PC-3 (cell line): ENCODE measurements around the gene IFI35. TPM values are rescaled to one million over a fixed set of nuclear protein-coding genes. Genes with fewer than 3 reads are reported as not detected.
"Not testable (repeated sequence)": the region's sequence is repeated elsewhere in the genome, so short reads cannot be mapped to it uniquely, and the experiment has no call there.

Experiments used
- ATAC-seq: fragments of 200-7000 bp; cut with Tn5 transposase; 2 replicates; pipeline ENCODE4 v1.9.1; 2020; ENCODE audit warnings: mild to moderate bottlenecking, moderate library complexity
- BruUV-seq: library from RNA; stranded (reverse); fragments of 400-500 nt; replicated peaks from 2 replicates; lab custom pipeline; 2021; lab: Mats Ljungman, UMichigan
- CTCF ChIA-PET: fragments of 300-600 bp; sonication (Branson Sonifier 250); formaldehyde crosslinking; loops from one replicate; lab custom pipeline; 2022; ENCODE audit warnings: antibody characterized with exemption; lab: Charles Lee
- POLR2A ChIA-PET: fragments of 300-600 bp; sonication (Branson Sonifier 250); formaldehyde crosslinking; loops from one replicate; lab custom pipeline; 2022; ENCODE audit warnings: antibody characterized with exemption; ENCODE audit not compliant: unreplicated experiment; lab: Charles Lee
- DNase-seq: peaks from one replicate; pipeline ENCODE4 v3.0.0-alpha.2; 2015
- H2AFZ ChIP-seq: fragments of 300-600 bp; sonication (generic); 2 replicates; pipeline ENCODE4 v1.6.0; 2016; ENCODE audit warnings: antibody characterized with exemption, low read length
- H3F3A ChIP-seq: fragments of 300-600 bp; sonication (generic); one replicate; pipeline ENCODE4 v1.6.0; 2017; ENCODE audit warnings: antibody characterized with exemption, low read length, control low read depth, mild to moderate bottlenecking; ENCODE audit not compliant: unreplicated experiment
- H3K27ac ChIP-seq: fragments of 300-600 bp; sonication (generic); 2 replicates; pipeline ENCODE4 v1.5.1; 2016; ENCODE audit warnings: mild to moderate bottlenecking, low read length
- H3K27me3 ChIP-seq: fragments of 300-600 bp; sonication (generic); 2 replicates; pipeline ENCODE4 v1.6.1; 2016; ENCODE audit warnings: low read length, mixed read lengths
- H3K36me3 ChIP-seq: fragments of 300-600 bp; sonication (generic); 2 replicates; pipeline ENCODE4 v1.6.1; 2016; ENCODE audit warnings: low read depth, mixed run types, low read length, mixed read lengths
- H3K4me1 ChIP-seq: fragments of 300-600 bp; sonication (generic); 2 replicates; pipeline ENCODE4 v1.5.1; 2016; ENCODE audit warnings: low read length; ENCODE audit not compliant: insufficient read depth
- H3K4me2 ChIP-seq: fragments of 300-600 bp; sonication (generic); 2 replicates; pipeline ENCODE4 v1.6.0; 2016; ENCODE audit warnings: low read length
- H3K4me3 ChIP-seq: fragments of 300-600 bp; sonication (generic); 2 replicates; pipeline ENCODE4 v1.5.1; 2016; ENCODE audit warnings: mild to moderate bottlenecking, low read length, mixed read lengths
- H3K79me2 ChIP-seq: fragments of 300-600 bp; sonication (generic); 2 replicates; pipeline ENCODE4 v1.6.1; 2017; ENCODE audit warnings: low read length, mixed read lengths
- H3K9ac ChIP-seq: fragments of 300-600 bp; sonication (generic); 2 replicates; pipeline ENCODE4 v1.6.0; 2016; ENCODE audit warnings: mild to moderate bottlenecking, low read length
- H3K9me2 ChIP-seq: fragments of 300-600 bp; sonication (generic); replicated peaks from 2 replicates; pipeline ENCODE4 v1.6.1; 2016; ENCODE audit warnings: mixed run types, low read length, mixed read lengths
- H3K9me3 ChIP-seq: fragments of 300-600 bp; sonication (generic); 2 replicates; pipeline ENCODE4 v1.6.1; 2016; ENCODE audit warnings: low read length, mixed read lengths
- H4K20me1 ChIP-seq: fragments of 300-600 bp; sonication (generic); 2 replicates; pipeline ENCODE4 v1.6.1; 2016; ENCODE audit warnings: low read length, mixed read lengths
- EZH2 ChIP-seq: fragments of 300-600 bp; sonication (generic); IDR thresholded peaks from one replicate; pipeline ENCODE4 v1.6.1; 2017; ENCODE audit warnings: antibody characterized with exemption, mild to moderate bottlenecking, low read length; ENCODE audit not compliant: unreplicated experiment
- EZH2phosphoT487 ChIP-seq: fragments of 300-600 bp; sonication (generic); IDR thresholded peaks from 2 replicates; pipeline ENCODE4 v1.6.1; 2018; ENCODE audit warnings: mild to moderate bottlenecking, antibody characterized with exemption, low read length, borderline replicate concordance
- intact Hi-C: fragments of 100-400 bp; cut with micrococcal nuclease; formaldehyde crosslinking; loops from 2 replicates; pipeline ENCODE4 v1.9.0; 2023
- total RNA-seq: library from RNA; depleted of rRNA; stranded (reverse); fragments of >200 nt; gene quantifications from 2 replicates; pipeline ENCODE4 v1.2.3, GENCODE V29; 2014
- TF ChIP-seq, protein P1 (sequence below): fragments of 300-600 bp; sonication (generic); conservative IDR thresholded peaks from 2 replicates; pipeline ENCODE4 v1.5.1; 2017; ENCODE audit warnings: antibody characterized with exemption, low read depth, mild to moderate bottlenecking, low read length

The IFI35 gene
- total RNA-seq, 1 experiment from 2014 or later = 12.3 TPM

DNA sequence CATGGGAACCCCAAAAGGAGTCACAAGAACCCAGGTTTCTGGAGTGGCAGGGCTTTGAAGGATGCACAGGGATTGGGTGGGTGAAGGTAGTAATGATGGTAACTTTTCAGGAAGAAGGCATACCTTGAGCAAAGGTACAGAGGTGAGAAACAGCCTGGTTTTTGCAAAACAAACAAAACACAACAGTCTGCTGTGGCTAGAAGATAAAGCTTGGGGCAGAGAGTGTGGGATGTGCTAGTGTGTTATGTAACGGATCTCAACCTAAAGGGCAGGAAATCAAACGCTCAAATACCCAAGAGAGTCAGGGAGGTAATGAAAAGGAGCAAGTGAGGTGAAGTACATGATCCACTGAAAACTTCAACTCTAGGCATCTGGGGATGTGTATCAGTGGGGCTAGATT, 31.3 kb upstream of the IFI35 start:
- Histone ChIP-seq H3K9ac (no peak overlapping the region), H2AFZ (no peak overlapping the region), H3K27me3 (no peaks in the 10 kb centered on the region), H3K9me3 (no peaks in the 10 kb centered on the region), H3K27ac (no peak overlapping the region), H3K4me1 (peaks cover 8% of the 10 kb centered on the region), H3K36me3 (no peaks in the 10 kb centered on the region), H3K4me2 (no peak overlapping the region), H3F3A (no peaks in the 10 kb centered on the region), H3K9me2 (no peaks in the 10 kb centered on the region), H4K20me1 (no peaks in the 10 kb centered on the region), H3K79me2 (peaks cover 11% of the 10 kb centered on the region), H3K4me3 (no peak overlapping the region)
- CTCF ChIA-PET = no interaction called here
- POLR2A ChIA-PET = no interaction called here
- ATAC-seq = no peak
- intact Hi-C loops = no loop called here
- TF ChIP-seq EZH2 (no peak), EZH2phosphoT487 (no peak)
- TF ChIP-seq, protein P1, sequence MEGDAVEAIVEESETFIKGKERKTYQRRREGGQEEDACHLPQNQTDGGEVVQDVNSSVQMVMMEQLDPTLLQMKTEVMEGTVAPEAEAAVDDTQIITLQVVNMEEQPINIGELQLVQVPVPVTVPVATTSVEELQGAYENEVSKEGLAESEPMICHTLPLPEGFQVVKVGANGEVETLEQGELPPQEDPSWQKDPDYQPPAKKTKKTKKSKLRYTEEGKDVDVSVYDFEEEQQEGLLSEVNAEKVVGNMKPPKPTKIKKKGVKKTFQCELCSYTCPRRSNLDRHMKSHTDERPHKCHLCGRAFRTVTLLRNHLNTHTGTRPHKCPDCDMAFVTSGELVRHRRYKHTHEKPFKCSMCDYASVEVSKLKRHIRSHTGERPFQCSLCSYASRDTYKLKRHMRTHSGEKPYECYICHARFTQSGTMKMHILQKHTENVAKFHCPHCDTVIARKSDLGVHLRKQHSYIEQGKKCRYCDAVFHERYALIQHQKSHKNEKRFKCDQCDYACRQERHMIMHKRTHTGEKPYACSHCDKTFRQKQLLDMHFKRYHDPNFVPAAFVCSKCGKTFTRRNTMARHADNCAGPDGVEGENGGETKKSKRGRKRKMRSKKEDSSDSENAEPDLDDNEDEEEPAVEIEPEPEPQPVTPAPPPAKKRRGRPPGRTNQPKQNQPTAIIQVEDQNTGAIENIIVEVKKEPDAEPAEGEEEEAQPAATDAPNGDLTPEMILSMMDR = no peak
- no TSS peak for BruUV-seq
- no peak for DNase-seq

DNA sequence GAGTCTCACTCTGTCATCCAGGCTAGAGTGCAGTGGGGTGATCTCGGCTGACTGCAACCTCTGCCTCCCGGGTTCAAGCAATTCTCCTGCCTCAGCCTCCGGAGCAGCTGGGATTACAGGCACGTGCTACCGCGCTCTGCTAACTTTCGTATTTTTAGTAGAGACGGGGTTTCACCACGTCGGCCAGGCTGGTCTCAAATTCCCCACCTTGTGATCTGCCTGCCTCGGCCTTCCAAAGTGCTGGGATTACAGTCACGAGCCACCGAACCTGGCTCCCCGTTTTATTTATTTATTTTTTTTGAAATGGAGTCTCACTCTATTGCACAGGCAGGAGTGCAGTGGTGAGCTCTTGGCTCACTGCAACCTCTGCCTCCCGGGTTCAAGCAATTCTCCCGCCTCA, 30.9 kb upstream of the IFI35 start:
- CTCF ChIA-PET, H3K9ac ChIP-seq: not testable (repeated sequence)

DNA sequence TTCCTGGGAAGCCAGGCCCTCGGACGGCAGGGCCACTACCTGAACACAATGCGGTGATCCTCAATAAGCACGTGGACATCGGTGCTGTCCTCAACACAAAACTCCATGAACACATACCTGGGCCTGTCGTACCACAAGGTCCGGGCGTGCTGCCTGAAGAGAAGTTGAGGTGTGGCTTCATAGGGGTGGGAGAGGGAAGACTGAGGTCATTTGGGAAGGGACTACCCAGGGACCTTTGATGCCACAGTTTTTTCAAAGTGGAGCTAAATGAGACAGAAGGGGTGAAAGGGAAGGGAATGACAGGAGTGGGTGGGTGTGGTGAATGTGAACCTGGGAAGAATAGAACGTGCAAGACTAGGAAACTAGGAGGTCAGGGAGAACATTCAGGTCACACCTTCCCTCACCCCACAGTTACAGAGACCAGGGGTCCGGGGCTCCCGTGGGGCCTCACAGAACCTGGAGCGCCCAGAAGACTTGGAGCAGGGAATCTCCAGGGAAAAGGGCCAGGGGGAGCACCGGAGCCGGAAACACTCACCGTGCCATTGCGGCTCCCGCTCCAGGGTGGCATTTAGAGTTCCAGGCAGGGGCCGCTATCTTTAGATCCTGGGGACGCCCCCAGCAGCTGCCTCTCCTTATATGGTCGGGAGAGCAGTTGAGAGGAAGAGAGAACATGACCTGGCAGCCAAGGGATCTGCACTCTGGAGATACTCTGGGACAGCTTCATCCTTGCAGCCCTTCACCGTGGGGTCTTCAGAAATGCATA, 26.9 kb upstream of the IFI35 start, which contains the start of gene PTGES3L:
Gene PTGES3L, minus strand, starts transcription at position 570 of the 763 bp plus-strand sequence. Its CDS starts 27 bp downstream, at position 543.
- DNase-seq (peak; percentile 27), ATAC-seq (peak; percentile 51)
- TF ChIP-seq, protein P1 = no peak
- TF ChIP-seq EZH2phosphoT487 (no peak), EZH2 (no peak)
- ChIA-PET POLR2A (interaction anchor here (0.6 kb wide), 1 partner anchor 147 kb away, joined by 3 read pairs; no protein-coding TSS in a partner anchor), CTCF (interaction anchor here (0.9 kb wide), 1 partner anchor 18 kb away, joined by 3 read pairs; the partner anchor contains the start of gene RPL27)
- H3K9me2 ChIP-seq = no peaks in the 10 kb centered on the region
- TSS peak; percentile 78 for BruUV-seq
- H3K36me3 ChIP-seq = no peaks in the 10 kb centered on the region
- peak within 1 kb of the TSS; percentile 86 for H2AFZ ChIP-seq
- H3K79me2 ChIP-seq = peaks cover 54% of the 10 kb centered on the region
- peak within 1 kb of the TSS; percentile 91 for H3K9ac ChIP-seq
- H4K20me1 ChIP-seq = no peaks in the 10 kb centered on the region
- H3K27ac ChIP-seq = peak within 1 kb of the TSS; percentile 82
- intact Hi-C loops = no loop called here
- H3K27me3 ChIP-seq = no peaks in the 10 kb centered on the region
- H3F3A ChIP-seq = no peaks in the 10 kb centered on the region
- H3K4me3 ChIP-seq = peak within 1 kb of the TSS; percentile 99
- peak within 1 kb of the TSS; percentile 100 for H3K4me2 ChIP-seq
- peaks cover 18% of the 10 kb centered on the region for H3K4me1 ChIP-seq
- H3K9me3 ChIP-seq = no peaks in the 10 kb centered on the region

More for the DNA sequence above, 30.9 kb upstream of the IFI35 start:
- H3K4me2 ChIP-seq, H3K9me2 ChIP-seq, H3K27ac ChIP-seq, H2AFZ ChIP-seq, ATAC-seq, H4K20me1 ChIP-seq, H3K4me1 ChIP-seq, H3F3A ChIP-seq, H3K27me3 ChIP-seq, DNase-seq, POLR2A ChIA-PET, BruUV-seq, H3K36me3 ChIP-seq, H3K9me3 ChIP-seq, H3K4me3 ChIP-seq, intact Hi-C loops: not testable (repeated sequence)
- peaks cover 15% of the 10 kb centered on the region for H3K79me2 ChIP-seq
